H1 (cell line): ENCODE results near the gene GPSM3. TPM values are rescaled to one million over a fixed set of nuclear protein-coding genes. Genes with fewer than 3 reads are reported as not detected.
A peak's percentile ranks its signal among the peaks of the same experiment; 100 is the strongest.

Source experiments
- CTCF ChIA-PET: fragments of 300-600 bp; sonication (Branson Sonifier 250); formaldehyde crosslinking; loops from one replicate; lab custom pipeline; 2021; ENCODE audit not compliant: partially characterized antibody; lab: Charles Lee
- POLR2A ChIA-PET: fragments of 300-600 bp; sonication (Branson Sonifier 250); formaldehyde crosslinking; loops from one replicate; lab custom pipeline; 2021; ENCODE audit warnings: inconsistent platforms; ENCODE audit not compliant: partially characterized antibody; lab: Charles Lee
- DNase-seq, 2 experiments: peaks; one replicate each; pipeline versions ENCODE4 v3.0.0 to v3.0.0-alpha.2; 2010 to 2022; ENCODE audit warnings: low spot score in 2 of 2, low read depth in 1 of 2, mixed read lengths in 1 of 2
- FAIRE-seq: peaks from 2 replicates; lab custom pipeline; 2011; peaks lifted over from hg19 to GRCh38; lab: Jason Lieb, UNC
- H2AFZ ChIP-seq: 2 replicates; pipeline ENCODE4 v1.8.1; 2012; ENCODE audit warnings: low read length, inconsistent platforms
- H2AK5ac ChIP-seq: 2 replicates; pipeline ENCODE4 v1.6.1; 2013; ENCODE audit warnings: low read depth, low read length
- H2BK120ac ChIP-seq: replicated peaks from 2 replicates; pipeline ENCODE3; 2013; ENCODE audit warnings: low read depth, low read length, inconsistent platforms
- H2BK12ac ChIP-seq: 2 replicates; pipeline ENCODE4 v1.6.1; 2013; ENCODE audit warnings: low read depth, low read length
- H2BK15ac ChIP-seq: 2 replicates; pipeline ENCODE4 v1.6.1; 2013; ENCODE audit warnings: low read length
- H2BK20ac ChIP-seq: 2 replicates; pipeline ENCODE4 v1.6.1; 2013; ENCODE audit warnings: low read length
- H2BK5ac ChIP-seq: 2 replicates; pipeline ENCODE4 v1.6.1; 2013; ENCODE audit warnings: low read depth, low read length
- H3K14ac ChIP-seq: 2 replicates; pipeline ENCODE4 v1.6.1; 2013; ENCODE audit warnings: inconsistent platforms; ENCODE audit not compliant: insufficient read length
- H3K18ac ChIP-seq: 2 replicates; pipeline ENCODE4 v1.6.1; 2013; ENCODE audit warnings: low read length; ENCODE audit errors: extremely low read depth
- H3K23ac ChIP-seq: 2 replicates; pipeline ENCODE4 v1.6.1; 2013; ENCODE audit warnings: inconsistent platforms; ENCODE audit not compliant: insufficient read length
- H3K23me2 ChIP-seq: 2 replicates; pipeline ENCODE4 v1.6.1; 2013; ENCODE audit warnings: low read depth, low read length
- H3K27ac ChIP-seq: 2 replicates; pipeline ENCODE4 v1.6.1; 2011; ENCODE audit warnings: low read depth, low read length, inconsistent platforms
- H3K27me3 ChIP-seq, 4 experiments: replicated peaks in 1 of 4; 1 replicate in 1 of 4; 2 replicates in 3 of 4; pipeline versions ENCODE4 v1.6.1 to v1.8.1; 2011 to 2013; ENCODE audit warnings: low read length in 3 of 4, mild to moderate bottlenecking in 3 of 4, inconsistent platforms in 2 of 4, mixed read lengths in 2 of 4, moderate library complexity in 1 of 4; ENCODE audit not compliant: control insufficient read depth in 3 of 4, insufficient read depth in 3 of 4; ENCODE audit errors: extremely low read depth in 1 of 4
- H3K36me3 ChIP-seq, 4 experiments: 2 replicates each; pipeline versions ENCODE4 v1.6.1 to v1.8.1; 2011 to 2013; ENCODE audit warnings: mild to moderate bottlenecking in 4 of 4, low read length in 3 of 4, moderate library complexity in 2 of 4, control low read depth in 1 of 4, inconsistent platforms in 1 of 4; ENCODE audit not compliant: insufficient read depth in 4 of 4, control insufficient read depth in 2 of 4
- H3K4ac ChIP-seq: replicated peaks from 2 replicates; pipeline ENCODE3; 2013; ENCODE audit warnings: low read length, low read depth, mixed read lengths, inconsistent platforms; ENCODE audit not compliant: insufficient read length
- H3K4me1 ChIP-seq, 4 experiments: replicated peaks in 1 of 4; 1 replicate in 1 of 4; 2 replicates in 3 of 4; pipeline versions ENCODE4 v1.6.1 to v1.8.1; 2011 to 2013; ENCODE audit warnings: low read length in 3 of 4, inconsistent platforms in 2 of 4, mixed read lengths in 1 of 4; ENCODE audit not compliant: insufficient read depth in 4 of 4, control insufficient read depth in 3 of 4
- H3K4me2 ChIP-seq, 2 experiments: 2 replicates each; pipeline versions ENCODE4 v1.6.1 to v1.8.1; 2011 to 2013; ENCODE audit warnings: low read depth in 2 of 2, low read length in 2 of 2, control low read depth in 1 of 2, inconsistent platforms in 1 of 2, mild to moderate bottlenecking in 1 of 2; ENCODE audit not compliant: insufficient read depth in 1 of 2
- H3K4me3 ChIP-seq, 4 experiments: fragments of 200-600, 300-600 bp in 1 of 4; sonication (generic), shearing (Covaris generic), sonication (Bioruptor Twin) in 1 of 4; 2 replicates each; pipeline versions ENCODE4 v1.5.1 to v1.8.1; 2011 to 2016; ENCODE audit warnings: low read length in 4 of 4, low read depth in 3 of 4, control low read depth in 2 of 4, inconsistent platforms in 2 of 4, mild to moderate bottlenecking in 2 of 4, mixed read lengths in 1 of 4, moderate library complexity in 1 of 4; ENCODE audit not compliant: insufficient read depth in 2 of 4; ENCODE audit errors: extremely low read depth in 1 of 4
- H3K56ac ChIP-seq: replicated peaks from 2 replicates; pipeline ENCODE3; 2013; ENCODE audit warnings: low read depth, mild to moderate bottlenecking, mixed read lengths, low read length, inconsistent platforms; ENCODE audit not compliant: insufficient read length
- H3K79me1 ChIP-seq: 2 replicates; pipeline ENCODE4 v1.6.1; 2013; ENCODE audit warnings: low read depth, low read length, control low read depth
- H3K79me2 ChIP-seq, 2 experiments: 2 replicates each; pipeline versions ENCODE4 v1.6.1 to v1.8.1; 2012 to 2013; ENCODE audit warnings: low read length in 2 of 2, mild to moderate bottlenecking in 2 of 2, inconsistent platforms in 1 of 2; ENCODE audit not compliant: insufficient read depth in 2 of 2, control insufficient read depth in 1 of 2
- H3K9ac ChIP-seq, 4 experiments: replicated peaks in 1 of 4; 1 replicate in 1 of 4; 2 replicates in 3 of 4; pipeline versions ENCODE4 v1.6.1 to v1.8.1; 2011 to 2013; ENCODE audit warnings: low read depth in 3 of 4, low read length in 3 of 4, control low read depth in 2 of 4, mild to moderate bottlenecking in 2 of 4, moderate library complexity in 2 of 4, inconsistent platforms in 1 of 4; ENCODE audit errors: extremely low read depth in 1 of 4
- H3K9me3 ChIP-seq, 2 experiments: 2 replicates each; pipeline versions ENCODE4 v1.6.1 to v1.8.1; 2012 to 2013; ENCODE audit warnings: mild to moderate bottlenecking in 2 of 2, moderate library complexity in 2 of 2, control low read depth in 1 of 2, inconsistent platforms in 1 of 2, low read depth in 1 of 2, low read length in 1 of 2, mixed read lengths in 1 of 2; ENCODE audit not compliant: insufficient read depth in 2 of 2
- H4K20me1 ChIP-seq, 2 experiments: replicated peaks in 1 of 2; 2 replicates each; pipeline versions ENCODE3 to v1.8.1; 2011 to 2013; ENCODE audit warnings: inconsistent platforms in 2 of 2, low read length in 2 of 2, mild to moderate bottlenecking in 1 of 2; ENCODE audit not compliant: insufficient read depth in 2 of 2, control insufficient read depth in 1 of 2
- H4K5ac ChIP-seq: 2 replicates; pipeline ENCODE4 v1.6.1; 2013; ENCODE audit warnings: low read length, low read depth, mixed read lengths, inconsistent platforms; ENCODE audit not compliant: insufficient read length
- H4K8ac ChIP-seq: 2 replicates; pipeline ENCODE4 v1.8.0; 2013; ENCODE audit warnings: mild to moderate bottlenecking, moderate library complexity, low read length, inconsistent platforms; ENCODE audit not compliant: insufficient read depth; ENCODE audit errors: extremely low read depth
- H4K91ac ChIP-seq: replicated peaks from 2 replicates; pipeline ENCODE3; 2013; ENCODE audit warnings: low read length, mixed read lengths, inconsistent platforms; ENCODE audit not compliant: insufficient read length
- CHD2 ChIP-seq: IDR thresholded peaks from 2 replicates; pipeline ENCODE4 v1.6.1; 2012; ENCODE audit warnings: low read length, improper control_type of control experiment
- EGR1 ChIP-seq: IDR thresholded peaks from 2 replicates; pipeline ENCODE4 v1.6.1; 2011; ENCODE audit warnings: low read depth, low read length, borderline replicate concordance
- SIN3A ChIP-seq, 2 experiments: IDR thresholded peaks in 1 of 2; conservative IDR thresholded peaks in 1 of 2; 2 replicates each; pipeline ENCODE4 v1.6.1; 2011 to 2012; ENCODE audit warnings: low read length in 2 of 2, improper control_type of control experiment in 1 of 2, low read depth in 1 of 2, mild to moderate bottlenecking in 1 of 2
- SP1 ChIP-seq: IDR thresholded peaks from 2 replicates; pipeline ENCODE4 v1.6.1; 2011; ENCODE audit warnings: low read depth, low read length
- SP4 ChIP-seq: IDR thresholded peaks from 2 replicates; pipeline ENCODE4 v1.6.1; 2012; ENCODE audit warnings: low read length, inconsistent platforms
- TBP ChIP-seq: IDR thresholded peaks from 2 replicates; pipeline ENCODE4 v1.6.1; 2011; ENCODE audit warnings: low read depth, low read length, improper control_type of control experiment
- WGBS, 2 experiments: shearing (Covaris generic) in 1 of 2; methylation state at CpG; one replicate each; pipeline versions ENCODE4 v1.1.6 to v1.1.7; 2013 to 2015; ENCODE audit warnings: low lambda C conversion rate in 2 of 2, mixed read lengths in 2 of 2, inconsistent platforms in 1 of 2, low coverage in 1 of 2, missing lambda C conversion rate in 1 of 2; ENCODE audit not compliant: insufficient replicate concordance in 2 of 2, insufficient coverage in 1 of 2, insufficient read length in 1 of 2; ENCODE audit errors: extremely low coverage in 1 of 2, missing lambda C conversion rate in 1 of 2; 5-methylcytosine and 5-hydroxymethylcytosine counted together
- polyA plus RNA-seq, 7 experiments: library from polyadenylated mRNA; depleted of rRNA in 3 of 7; stranded (reverse) in 5 of 7; unstranded in 2 of 7; fragments of >200 nt in 5 of 7; fragments of 200-250 nt in 2 of 7; gene quantifications; 1 replicate in 5 of 7; 2 replicates in 1 of 7; 4 replicates in 1 of 7; pipeline versions ENCODE4 v1.2.1 to v1.2.3, GENCODE V29; 2011 to 2013; ENCODE audit warnings: missing spikeins in 2 of 7, mixed read lengths in 2 of 7
- total RNA-seq: library from RNA; stranded (reverse); fragmentation: NEBNext Ultra II Directional; extraction: Animal tissue kit (Norgen Biotek cat#: 25700); gene quantifications from 2 replicates; pipeline ENCODE4 v1.2.1, GENCODE V29; 2021

Gene GPSM3
- total and polyA plus RNA-seq, 2 of the 8 experiments (the other 6 are each of a cell fraction or from before 2014, with no cell fraction given), result 6.6 to 9.8 TPM

- Histone ChIP-seq H2BK20ac (0 out of 2 replicates have a peak within 1 kb of the TSS, but pooled peaks have one; percentile 48), H2AFZ (no peak within 1 kb of the TSS)
Measured at GRCh38 chr6:32190054-32190851, 2.2 kb downstream of the GPSM3 start, which contains the start of gene PBX2. PBX2 (minus strand) TSS chr6:32190202; CDS start chr6:32189915, 287 bp downstream.

More at GRCh38 chr6:32190054-32190851, 2.2 kb downstream of the GPSM3 start, which contains the start of gene PBX2:
- CTCF ChIA-PET, result interaction anchor here (1.1 to 2.5 kb wide), 6 partner anchors 8 to 72 kb away, joined by 3 to 12 read pairs (median 6); partner anchors contain the start of gene RNF5
- H4K91ac ChIP-seq, result peak within 1 kb of the TSS; percentile 20
- POLR2A ChIA-PET, result interaction anchor here (0.6 to 13.3 kb wide), 10 partner anchors 11 to 90 kb away, joined by 3 to 194 read pairs (median 4); partner anchors contain the start of genes AGPAT1, PRRT1 and RNF5
- H2BK12ac ChIP-seq, result peak within 1 kb of the TSS; percentile 92; the same call in 1 of the 2 replicates
- 7% methylated on average over 11 of the region's 23 CpGs; no CpG with 5 or more reads in 1 of the 2 experiments for WGBS, 2 experiments
- peak within 1 kb of the TSS; percentile 75 for H3K18ac ChIP-seq
- peak within 1 kb of the TSS; percentile 50 for H2BK120ac ChIP-seq
- DNase-seq (peak; percentile 65 to 70), FAIRE-seq (no peak)
- H2AK5ac ChIP-seq, result peak within 1 kb of the TSS; percentile 17; the same call in 1 of the 2 replicates
- peaks cover 2% of the 10 kb centered on the region; the same call in 1 of the 2 replicates for H3K79me1 ChIP-seq
- TF ChIP-seq SIN3A (conservative IDR thresholded peaks at IDR 0.05 in 1 of 2, IDR thresholded peaks at IDR 0.05 in 1 of 2; ENCODE audit: low read depth in 1 of 2, low read length in 2 of 2) (peak in 1 of 2 experiments; percentile 84; a peak in 2 of 4 replicates), EGR1 (peak; percentile 63; the same call in 1 of the 2 replicates), SP4 (no peak), TBP (no peak), CHD2 (peak; percentile 37; the same call in 1 of the 2 replicates), SP1 (peak; percentile 93)
- H3K27me3 ChIP-seq, result no peaks in the 10 kb centered on the region
- H3K23me2 ChIP-seq, result peaks cover 8% of the 10 kb centered on the region
- H4K5ac ChIP-seq, result peak within 1 kb of the TSS; percentile 0
- H3K4me3 ChIP-seq, result peak within 1 kb of the TSS; percentile 30 to 87 (median 64)
- no peak within 1 kb of the TSS for H3K56ac ChIP-seq
- peak within 1 kb of the TSS; percentile 76 for H3K27ac ChIP-seq
- peak within 1 kb of the TSS; percentile 80 for H3K4ac ChIP-seq
- H4K8ac ChIP-seq, result no peak within 1 kb of the TSS; the same call in 1 of the 2 replicates
- H3K4me2 ChIP-seq, result peak within 1 kb of the TSS; percentile 81 to 90
- H3K14ac ChIP-seq, result no peak within 1 kb of the TSS
- H3K23ac ChIP-seq, result no peak within 1 kb of the TSS
- H3K36me3 ChIP-seq, result peaks cover 2 to 18% (median 14%) of the 10 kb centered on the region in 4 experiments; a peak in 7 of 8 replicates
- peaks cover 8 to 36% (median 18%) of the 10 kb centered on the region in 4 experiments for H3K4me1 ChIP-seq
- H4K20me1 ChIP-seq, result peaks cover 0 to 3% of the 10 kb centered on the region in 2 experiments
- H3K9ac ChIP-seq, result peak within 1 kb of the TSS; percentile 38 to 80 (median 60); a peak in 6 of 7 replicates
- peak within 1 kb of the TSS; percentile 67; the same call in 1 of the 2 replicates for H2BK15ac ChIP-seq
- H2BK5ac ChIP-seq, result peak within 1 kb of the TSS; percentile 55; the same call in 1 of the 2 replicates
- peaks cover 0 to 13% of the 10 kb centered on the region in 2 experiments; a peak in 2 of 4 replicates for H3K79me2 ChIP-seq
- no peaks in the 10 kb centered on the region for H3K9me3 ChIP-seq
